Myometrial cell (primary cell): Measurements from ENCODE around the gene LBHD1. TPM values are rescaled to one million over a fixed set of nuclear protein-coding genes. Genes with fewer than 3 reads are reported as not detected.

Experiments used
- total RNA-seq: library from RNA; depleted of rRNA; stranded (reverse); fragments of >200 nt; gene quantifications from 2 replicates; pipeline ENCODE4 v1.2.3, GENCODE V29; 2015

The LBHD1 gene
- 6.9 and 11.0 TPM in 2 replicates for total RNA-seq

DNA sequence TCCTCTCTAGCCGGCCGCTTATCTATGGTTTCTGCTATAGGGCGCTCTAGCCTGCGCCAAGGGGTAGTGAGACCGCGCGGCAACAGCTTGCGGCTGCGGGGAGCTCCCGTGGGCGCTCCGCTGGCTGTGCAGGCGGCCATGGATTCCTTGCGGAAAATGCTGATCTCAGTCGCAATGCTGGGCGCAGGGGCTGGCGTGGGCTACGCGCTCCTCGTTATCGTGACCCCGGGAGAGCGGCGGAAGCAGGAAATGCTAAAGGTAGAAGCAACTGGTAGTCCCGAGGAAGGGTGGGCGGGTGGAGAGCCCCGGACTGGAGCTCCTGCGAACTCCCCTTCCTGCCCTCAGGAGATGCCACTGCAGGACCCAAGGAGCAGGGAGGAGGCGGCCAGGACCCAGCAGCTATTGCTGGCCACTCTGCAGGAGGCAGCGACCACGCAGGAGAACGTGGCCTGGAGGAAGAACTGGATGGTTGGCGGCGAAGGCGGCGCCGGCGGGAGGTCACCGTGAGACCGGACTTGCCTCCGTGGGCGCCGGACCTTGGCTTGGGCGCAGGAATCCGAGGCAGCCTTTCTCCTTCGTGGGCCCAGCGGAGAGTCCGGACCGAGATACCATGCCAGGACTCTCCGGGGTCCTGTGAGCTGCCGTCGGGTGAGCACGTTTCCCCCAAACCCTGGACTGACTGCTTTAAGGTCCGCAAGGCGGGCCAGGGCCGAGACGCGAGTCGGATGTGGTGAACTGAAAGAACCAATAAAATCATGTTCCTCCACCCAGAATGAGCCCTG is at the start of gene LBHD1, which contains the start of gene UQCC3:
TSS of gene LBHD1 (minus strand) at position 660 of the 782 bp plus-strand sequence. CDS start 2,236 bp downstream, outside the sequence.
TSS of gene UQCC3 (plus strand) at position 66 of the 782 bp plus-strand sequence. CDS start at position 139, 73 bp downstream.

DNA sequence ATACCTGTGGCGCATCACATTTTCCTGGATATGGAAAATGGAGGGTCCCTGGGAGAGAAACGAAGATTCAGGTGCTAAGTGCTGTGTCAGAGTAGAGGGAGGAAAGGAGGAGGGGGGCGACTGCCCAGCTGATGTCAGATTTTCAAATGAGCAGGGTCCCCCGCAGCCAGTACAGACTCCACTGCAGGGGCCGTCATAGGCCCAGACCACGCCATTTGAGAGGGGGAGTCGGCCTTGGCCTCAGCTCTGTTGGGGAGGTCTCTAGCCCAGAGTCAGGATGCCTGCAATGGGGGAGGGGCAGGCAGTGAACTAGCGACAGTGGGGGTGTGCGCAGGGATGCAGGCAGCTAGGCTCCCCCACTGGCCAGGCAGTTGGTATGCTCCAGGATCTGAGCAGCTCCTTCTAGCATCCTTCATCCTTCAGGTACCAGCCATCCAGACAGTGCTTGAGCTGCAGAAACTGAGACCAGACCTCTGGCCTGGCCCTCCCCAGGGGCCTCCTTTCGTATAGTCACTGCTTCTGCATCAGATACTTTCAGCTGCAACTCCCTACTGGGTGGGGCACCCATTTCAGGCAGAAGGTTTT is 35.3 kb upstream of the LBHD1 start, which contains the start of the genes BSCL2 and GNG3:
TSS of gene BSCL2 (minus strand) at position 148 of the 585 bp plus-strand sequence. CDS start 229 bp downstream, outside the sequence.
TSS of gene GNG3 (plus strand) at position 400 of the 585 bp plus-strand sequence. CDS start 620 bp downstream, outside the sequence.

DNA sequence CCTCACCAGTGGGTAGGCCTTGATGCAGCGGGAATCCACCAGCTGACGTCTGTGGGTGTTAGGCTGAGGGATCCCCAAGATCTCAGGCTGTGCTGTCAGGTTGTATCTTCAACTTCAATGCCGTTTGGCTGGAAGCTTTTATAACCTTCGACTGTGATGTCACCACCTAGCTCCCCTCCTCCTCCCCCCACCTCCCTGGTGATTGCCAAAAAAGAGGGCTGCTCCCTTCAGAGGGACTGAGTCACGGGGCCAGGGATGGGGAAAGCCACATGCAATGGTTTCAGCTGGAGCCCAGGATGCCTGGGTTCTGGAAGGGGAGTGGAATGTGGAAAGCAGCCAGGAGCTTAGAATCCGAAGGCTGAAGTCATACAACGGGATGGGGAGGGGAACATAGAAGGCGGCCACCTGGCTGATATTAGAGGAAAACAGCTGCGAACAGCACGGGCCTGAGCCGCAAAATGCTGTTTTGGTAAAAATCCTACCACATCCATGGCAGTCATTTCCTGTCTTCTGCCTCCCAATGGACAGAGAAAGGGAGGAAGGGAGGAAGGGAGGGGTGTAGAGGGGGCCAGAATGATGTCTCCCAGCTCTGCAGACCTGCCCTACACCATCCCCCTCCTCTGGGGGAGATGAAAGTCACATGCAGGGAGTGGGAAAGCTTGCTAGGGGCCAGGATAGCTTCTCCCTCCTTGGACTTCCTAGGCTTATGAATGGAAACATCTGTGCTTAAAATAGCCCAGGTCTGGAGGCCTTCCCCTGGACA is 17.5 kb upstream of the LBHD1 start, which contains the start of gene LRRN4CL:
TSS of gene LRRN4CL (minus strand) at position 110 of the 763 bp plus-strand sequence. CDS start 1,022 bp downstream, outside the sequence.

DNA sequence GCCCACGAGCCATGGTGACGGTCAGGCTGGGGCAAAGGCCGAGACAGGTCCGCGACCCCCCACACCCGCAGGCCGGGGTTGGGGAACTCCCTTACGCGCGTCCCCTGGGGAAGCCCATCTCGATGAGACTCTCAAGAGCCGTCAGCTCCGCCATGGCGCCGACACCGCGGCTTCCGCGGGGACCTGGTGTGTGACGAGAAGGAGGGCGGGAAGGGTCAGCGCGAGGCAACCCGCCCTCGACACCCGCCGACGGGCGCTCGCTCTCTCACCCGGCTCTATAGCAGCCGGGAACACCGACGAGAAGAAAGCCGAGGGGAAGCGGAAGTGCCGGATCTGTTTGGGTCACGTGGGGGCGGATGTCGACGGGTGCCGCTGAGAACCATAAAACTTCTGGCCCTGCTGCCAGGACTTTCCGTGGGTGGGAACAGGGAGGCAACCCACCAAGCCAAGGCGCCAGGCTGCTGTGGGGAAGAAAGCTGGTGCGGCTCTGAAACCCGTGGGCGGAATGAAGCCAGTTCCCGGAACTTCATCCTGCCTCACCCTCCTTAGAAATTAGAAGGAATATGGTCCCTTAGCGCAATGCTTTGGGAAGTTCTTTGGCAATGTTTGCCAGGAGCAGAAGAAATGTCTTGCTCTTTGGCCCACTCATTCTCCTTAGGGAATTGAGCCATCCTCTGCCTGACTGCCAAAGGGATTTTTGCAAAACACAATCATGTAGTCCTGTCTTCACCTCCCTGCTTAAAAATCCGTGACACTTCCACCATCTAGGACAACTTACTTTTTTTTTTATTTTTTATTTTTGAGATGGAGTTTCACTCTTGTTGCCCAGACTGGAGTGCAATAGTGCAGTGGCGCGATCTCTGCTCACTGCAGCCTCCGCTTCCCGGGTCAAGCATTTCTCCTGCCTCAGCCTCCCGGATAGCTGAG is 7.0 kb upstream of the LBHD1 start, which contains the start of gene UBXN1:
TSS of gene UBXN1 (minus strand) at position 304 of the 927 bp plus-strand sequence. CDS start at position 154, 150 bp downstream.

DNA sequence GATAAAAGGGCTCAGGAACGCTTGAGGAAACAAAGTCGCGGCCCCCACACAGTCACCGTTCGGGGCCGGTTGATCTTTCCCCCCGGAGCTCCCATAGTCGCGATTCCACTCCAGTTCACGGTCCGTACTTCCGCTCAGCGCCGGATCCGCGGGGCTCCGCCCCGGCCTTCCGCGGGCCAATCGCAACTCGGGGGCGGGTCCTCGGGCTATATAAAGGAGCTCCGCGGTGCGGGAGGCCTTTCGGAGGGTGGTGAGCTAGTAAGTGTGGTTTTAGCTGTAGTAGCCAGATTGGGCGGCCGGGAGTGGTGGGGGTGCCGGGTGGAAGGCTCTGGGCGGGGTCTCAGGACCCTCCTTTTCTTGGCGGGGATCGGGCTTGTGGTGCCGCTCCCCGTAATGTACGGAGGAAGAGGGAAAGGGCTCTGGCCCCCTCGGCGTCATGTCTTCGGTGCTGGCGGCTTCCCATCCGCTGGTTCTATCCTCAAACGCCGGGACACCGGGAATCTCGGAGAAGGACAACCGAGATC is 6.9 kb downstream of the LBHD1 start, which contains the start of the genes C11orf98 and CSKMT:
TSS of gene C11orf98 (minus strand) at position 136 of the 524 bp plus-strand sequence. CDS start at position 95, 41 bp downstream.
TSS of gene CSKMT (plus strand) at position 238 of the 524 bp plus-strand sequence. CDS start 568 bp downstream, outside the sequence.

DNA sequence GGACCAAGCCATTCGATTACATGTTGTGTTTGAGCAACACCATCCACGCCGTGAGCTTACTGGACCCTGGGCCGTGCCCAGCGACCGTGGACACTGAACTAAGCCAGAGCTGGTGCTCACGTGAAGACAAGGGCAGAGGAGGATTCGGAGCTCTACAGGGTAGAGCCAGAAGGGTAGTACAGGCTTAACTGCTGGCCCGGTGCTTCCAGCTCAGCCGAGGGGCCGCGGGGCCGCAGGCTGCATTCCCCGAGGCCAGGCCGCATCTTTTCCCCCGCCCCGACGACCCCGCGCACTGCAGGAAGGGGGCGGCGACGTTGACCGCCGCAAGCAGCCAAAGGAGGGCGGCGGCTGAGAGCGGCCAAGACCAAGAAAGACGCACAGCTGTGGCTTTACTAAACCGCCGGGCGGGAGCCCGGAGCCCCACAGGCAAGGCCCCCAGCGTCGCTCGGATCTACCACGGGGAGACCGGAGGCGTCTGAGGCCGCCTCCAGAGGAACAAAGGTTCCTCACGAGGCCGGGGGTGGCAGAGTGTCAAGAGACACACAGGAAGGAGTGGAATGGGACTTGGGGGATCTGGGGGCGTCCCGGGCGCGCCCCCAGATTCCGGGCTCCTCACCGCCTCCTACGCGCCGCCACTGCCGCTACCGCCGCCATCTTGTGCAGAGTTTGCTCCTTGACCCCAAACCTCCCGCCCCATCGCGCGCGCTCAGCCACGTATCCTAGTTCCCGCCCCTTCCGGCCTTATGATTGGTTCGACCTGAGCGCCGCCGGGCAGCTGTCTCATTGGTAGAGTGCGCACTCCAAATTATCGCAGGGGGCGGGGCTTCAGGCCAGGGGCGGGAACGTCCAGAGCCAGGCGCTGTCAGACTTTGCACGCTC is 25.9 kb downstream of the LBHD1 start, which contains the start of gene GANAB:
TSS of gene GANAB (minus strand) at position 668 of the 879 bp plus-strand sequence. CDS start at position 654, 14 bp downstream.

DNA sequence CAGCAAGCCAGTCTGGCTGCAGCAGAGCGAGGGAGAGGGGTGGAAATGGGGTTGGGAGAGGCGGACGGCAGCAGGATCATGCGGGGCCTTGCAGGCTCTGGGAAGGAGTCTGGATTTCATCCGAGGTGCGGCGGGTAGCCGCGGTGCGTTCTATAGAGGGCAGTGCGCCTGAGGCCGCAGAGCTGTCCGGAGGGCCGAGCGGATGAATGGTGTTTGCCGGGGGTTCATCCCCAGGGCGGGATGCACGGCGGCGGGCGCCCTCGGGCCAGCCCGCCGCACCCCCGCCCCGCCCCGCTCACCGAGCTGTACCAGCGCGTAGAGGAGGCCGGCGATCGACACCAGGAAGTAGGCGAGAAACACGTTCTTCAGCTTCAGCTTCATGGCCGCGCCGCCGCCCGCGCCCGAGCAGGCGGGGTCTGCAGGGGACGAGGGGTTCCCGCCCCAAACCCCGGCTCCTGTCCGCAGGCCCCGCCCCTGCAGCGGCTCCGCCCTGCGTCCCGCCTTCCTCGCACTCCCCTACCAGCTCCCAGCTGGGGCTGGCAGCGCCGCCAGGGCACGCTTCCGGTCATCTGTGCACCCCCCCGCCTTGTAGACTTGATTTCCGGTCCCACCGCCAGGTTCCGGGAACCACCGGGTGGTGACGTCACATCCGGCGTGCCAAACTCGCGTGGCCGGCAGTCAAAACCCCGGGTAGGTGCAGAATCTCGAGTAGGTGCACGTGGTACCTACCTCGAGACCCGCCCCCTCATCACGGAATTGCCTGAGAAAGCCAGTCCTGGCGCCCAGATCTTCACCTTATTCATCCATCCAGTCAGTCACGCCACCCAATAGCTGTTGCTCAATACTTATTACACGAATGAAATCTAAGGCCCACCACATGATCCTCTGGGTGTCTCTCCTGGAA is 50.2 kb downstream of the LBHD1 start, which contains the start of gene B3GAT3:
TSS of gene B3GAT3 (minus strand) at position 420 of the 904 bp plus-strand sequence. CDS start at position 381, 39 bp downstream.

Other genes with a start within 250 kb of the LBHD1 start
- 251 and 358 TPM in 2 replicates for gene AHNAK, start 125.5 kb downstream of the LBHD1 start, total RNA-seq
- gene EEF1G, start 98.4 kb downstream of the LBHD1 start, total RNA-seq, result 2,051 and 2,264 TPM in 2 replicates
- 5.5 and 9.6 TPM in 2 replicates for gene TUT1, start 80.7 kb downstream of the LBHD1 start, total RNA-seq
- 81.7 and 109 TPM in 2 replicates for gene MTA2, start 70.4 kb downstream of the LBHD1 start, total RNA-seq
- 17.0 and 22.9 TPM in 2 replicates for gene EML3, start 59.5 kb downstream of the LBHD1 start, total RNA-seq
- gene ROM1, start 59.0 kb downstream of the LBHD1 start, total RNA-seq, result 2.8 and 14.1 TPM in 2 replicates
- gene B3GAT3, start 50.3 kb downstream of the LBHD1 start, total RNA-seq, result 48.4 and 56.2 TPM in 2 replicates
- 263 and 291 TPM in 2 replicates for gene GANAB, start 25.7 kb downstream of the LBHD1 start, total RNA-seq
- 20.6 and 26.2 TPM in 2 replicates for gene INTS5, start 19.0 kb downstream of the LBHD1 start, total RNA-seq
- gene C11orf98, start 7.1 kb downstream of the LBHD1 start, total RNA-seq, result 47.0 and 88.6 TPM in 2 replicates
- 2.9 and 20.2 TPM in 2 replicates for gene CSKMT, start 7.0 kb downstream of the LBHD1 start, total RNA-seq
- gene UQCC3, start 594 bp downstream of the LBHD1 start, total RNA-seq, result 8.6 and 10.5 TPM in 2 replicates
- gene UBXN1, start 6.8 kb upstream of the LBHD1 start, total RNA-seq, result 97.7 and 109 TPM in 2 replicates
- gene LRRN4CL, start 17.3 kb upstream of the LBHD1 start, total RNA-seq, result 5.8 and 6.6 TPM in 2 replicates
- gene BSCL2, start 35.2 kb upstream of the LBHD1 start, total RNA-seq, result 79.6 and 137 TPM in 2 replicates
- gene GNG3, start 35.4 kb upstream of the LBHD1 start, total RNA-seq, result not detected in 2 replicates
- 6.6 and 6.9 TPM in 2 replicates for gene HNRNPUL2, start 55.2 kb upstream of the LBHD1 start, total RNA-seq
- 27.1 and 44.5 TPM in 2 replicates for gene TTC9C, start 56.2 kb upstream of the LBHD1 start, total RNA-seq
- 6.1 and 10.3 TPM in 2 replicates for gene ZBTB3, start 81.9 kb upstream of the LBHD1 start, total RNA-seq
- gene POLR2G, start 89.3 kb upstream of the LBHD1 start, total RNA-seq, result 96.1 and 114 TPM in 2 replicates
- gene TAF6L, start 99.1 kb upstream of the LBHD1 start, total RNA-seq, result 11.8 and 18.6 TPM in 2 replicates
- gene TMEM179B, start 115.1 kb upstream of the LBHD1 start, total RNA-seq, result 73.7 and 93.1 TPM in 2 replicates
- 40.9 and 43.8 TPM in 2 replicates for gene TMEM223, start 119.7 kb upstream of the LBHD1 start, total RNA-seq
- 26.2 and 30.5 TPM in 2 replicates for gene NXF1, start 133.2 kb upstream of the LBHD1 start, total RNA-seq
- 33.2 and 59.2 TPM in 2 replicates for gene STX5, start 159.8 kb upstream of the LBHD1 start, total RNA-seq
- gene TEX54, start 160.6 kb upstream of the LBHD1 start, total RNA-seq, result not detected in 2 replicates
- 39.7 and 57.4 TPM in 2 replicates for gene WDR74, start 167.3 kb upstream of the LBHD1 start, total RNA-seq
- 216 and 237 TPM in 2 replicates for gene SLC3A2, start 208.6 kb upstream of the LBHD1 start, total RNA-seq
- not detected in 2 replicates for gene CHRM1, start 249.1 kb upstream of the LBHD1 start, total RNA-seq